Astrocyte of the spinal cord (primary cell): ENCODE measurements around the gene BTBD9.
"Not testable (repeated sequence)": the region's sequence is repeated elsewhere in the genome, so short reads cannot be mapped to it uniquely, and the experiment has no call there.

Experiments used
- DNase-seq: peaks from one replicate; pipeline ENCODE4 v3.0.0; 2011; ENCODE audit warnings: low read depth, low spot score
- H3K4me3 ChIP-seq: 2 replicates; pipeline ENCODE4 v1.5.1; 2011; ENCODE audit warnings: low read depth, mild to moderate bottlenecking, low read length, moderate library complexity
- CTCF ChIP-seq: IDR thresholded peaks from 2 replicates; pipeline ENCODE4 v1.5.1; 2012; ENCODE audit warnings: low read depth, mild to moderate bottlenecking, low read length, inconsistent platforms
- in situ Hi-C: cut with HindIII; loops from 2 replicates; pipeline ENCODE4 v1.10.0; 2017; ENCODE audit warnings: low sequenced_read_pairs

Gene BTBD9

GRCh38 chr6:38134704-38135088, 505.0 kb downstream of the BTBD9 start:
- H3K4me3 ChIP-seq = no peak overlapping the region
- in situ Hi-C loops = no loop called here
- no peak for DNase-seq
- TF ChIP-seq CTCF = no peak

GRCh38 chr6:38133932-38134703, 505.6 kb downstream of the BTBD9 start:
- DNase-seq = no peak
- in situ Hi-C loops = no loop called here
- TF ChIP-seq CTCF = no peak
- no peak overlapping the region for H3K4me3 ChIP-seq

GRCh38 chr6:38131527-38131965, 508.2 kb downstream of the BTBD9 start:
- in situ Hi-C loops = no loop called here
- TF ChIP-seq CTCF = no peak
- peak; percentile 98 for DNase-seq
- no peak overlapping the region for H3K4me3 ChIP-seq

GRCh38 chr6:38127284-38127683, 512.4 kb downstream of the BTBD9 start:
- no peak overlapping the region for H3K4me3 ChIP-seq
- in situ Hi-C loops = no loop called here

GRCh38 chr6:38124224-38124926, 515.4 kb downstream of the BTBD9 start:
- DNase-seq, H3K4me3 ChIP-seq, in situ Hi-C loops: not testable (repeated sequence)

More at GRCh38 chr6:38127284-38127683, 512.4 kb downstream of the BTBD9 start:
- no peak for TF ChIP-seq CTCF
- no peak for DNase-seq

GRCh38 chr6:38119516-38119915, 520.2 kb downstream of the BTBD9 start:
- no peak for DNase-seq
- in situ Hi-C loops = no loop called here
- TF ChIP-seq CTCF = no peak
- no peak overlapping the region for H3K4me3 ChIP-seq

GRCh38 chr6:38118791-38119365, 520.9 kb downstream of the BTBD9 start:
- no peak for TF ChIP-seq CTCF

More at GRCh38 chr6:38118791-38119365, 520.9 kb downstream of the BTBD9 start:
- no peak overlapping the region for H3K4me3 ChIP-seq
- no peak for DNase-seq
- in situ Hi-C loops = no loop called here
